Natural killer cell (primary cell): ENCODE measurements around the gene LSM2. TPM values are rescaled to one million over a fixed set of nuclear protein-coding genes. Genes with fewer than 3 reads are reported as not detected.

Experiments used
- ATAC-seq, 3 donors: fragments of 150-1000 bp in 2 of 3; fragments of 200-7000 bp in 1 of 3; cut with Tn5 transposase; 1 replicate in 1 of 3; 2 replicates in 2 of 3; pipeline ENCODE4 v1.10.0; 2021; ENCODE audit warnings: mild to moderate bottlenecking in 2 of 3, moderate library complexity in 2 of 3
- DNase-seq, 2 donors: peaks; one replicate each; pipeline versions ENCODE4 v3.0.0 to v3.0.0-alpha.2; 2013 to 2021; ENCODE audit warnings: mixed read lengths in 1 of 2
- H3K27ac ChIP-seq: one replicate; pipeline ENCODE4 v1.5.1; 2013; ENCODE audit warnings: mild to moderate bottlenecking, low read length
- H3K27me3 ChIP-seq: one replicate; pipeline ENCODE4 v1.6.1; 2013; ENCODE audit warnings: low read length; ENCODE audit not compliant: control insufficient read depth, insufficient read depth
- H3K36me3 ChIP-seq: one replicate; pipeline ENCODE4 v1.6.1; 2013; ENCODE audit warnings: low read length; ENCODE audit not compliant: control insufficient read depth, insufficient read depth
- H3K4me1 ChIP-seq: one replicate; pipeline ENCODE4 v1.6.1; 2013; ENCODE audit warnings: low read length; ENCODE audit not compliant: control insufficient read depth, insufficient read depth
- H3K4me3 ChIP-seq: one replicate; pipeline ENCODE4 v1.5.1; 2013; ENCODE audit warnings: low read length
- H3K9me3 ChIP-seq: one replicate; pipeline ENCODE4 v1.6.1; 2013; ENCODE audit warnings: low read length; ENCODE audit not compliant: control insufficient read depth, insufficient read depth
- H3K27ac Mint-ChIP-seq, 2 donors: one replicate each; pipeline ENCODE4 v1.8.0; 2022; ENCODE audit warnings: mild to moderate bottlenecking in 2 of 2, mixed read lengths in 2 of 2, moderate library complexity in 1 of 2
- H3K27me3 Mint-ChIP-seq, 2 donors: one replicate each; pipeline ENCODE4 v1.8.0; 2022; ENCODE audit warnings: low read depth in 2 of 2, mixed read lengths in 2 of 2
- H3K36me3 Mint-ChIP-seq: one replicate; pipeline ENCODE4 v1.8.0; 2022; ENCODE audit warnings: mixed read lengths
- H3K4me1 Mint-ChIP-seq, 2 donors: one replicate each; pipeline ENCODE4 v1.8.0; 2022; ENCODE audit warnings: mixed read lengths in 2 of 2
- H3K4me3 Mint-ChIP-seq: one replicate; pipeline ENCODE4 v1.8.0; 2022; ENCODE audit warnings: mild to moderate bottlenecking, moderate library complexity, mixed read lengths
- H3K9me3 Mint-ChIP-seq, 2 donors: one replicate each; pipeline ENCODE4 v1.8.0; 2022; ENCODE audit warnings: mixed read lengths in 2 of 2
- CTCF ChIP-seq: fragments of 200-600 bp; IDR thresholded peaks from one replicate; pipeline ENCODE4 v1.8.0; 2022; ENCODE audit warnings: antibody characterized with exemption
- WGBS: methylation state at CpG from one replicate; pipeline ENCODE4 v1.1.7; 2013; ENCODE audit warnings: missing lambda C conversion rate; ENCODE audit not compliant: insufficient coverage; 5-methylcytosine and 5-hydroxymethylcytosine counted together
- intact Hi-C: fragments of 100-400 bp; cut with micrococcal nuclease; formaldehyde crosslinking; loops from one replicate; pipeline ENCODE4 v1.14.2; 2022
- total RNA-seq, 4 donors: library from RNA; stranded (reverse); fragments of 120-200 nt in 1 of 4; gene quantifications; one replicate each; pipeline versions ENCODE4 v1.2.3 to v1.2.4, GENCODE V29; 2013 to 2022

Gene LSM2
- total RNA-seq, 3 donors from 2014 or later (not counting 1 experiment from before 2014, with no cell fraction given): 28.1 to 34.9 (median 29.2) TPM

- 88% methylated on average over 6 of the region's 9 CpGs for WGBS
- Histone ChIP-seq H3K4me1 (peaks cover 9% of the 10 kb centered on the region), H3K27me3 (no peaks in the 10 kb centered on the region), H3K27ac (no peak overlapping the region), H3K36me3 (peaks cover 3% of the 10 kb centered on the region), H3K9me3 (no peaks in the 10 kb centered on the region), H3K4me3 (no peak overlapping the region)
- H3K27ac Mint-ChIP-seq: no peak overlapping the region
- peaks cover 6 to 17% of the 10 kb centered on the region in 2 donors for H3K4me1 Mint-ChIP-seq
- H3K27me3 Mint-ChIP-seq: no peaks in the 10 kb centered on the region
- no peak for TF ChIP-seq CTCF
- H3K4me3 Mint-ChIP-seq: no peak overlapping the region
- H3K36me3 Mint-ChIP-seq: no peaks in the 10 kb centered on the region
- ATAC-seq (no peak), DNase-seq (no peak)
- intact Hi-C loops: no loop called here
- H3K9me3 Mint-ChIP-seq: no peaks in the 10 kb centered on the region
Measured at GRCh38 chr6:31765559-31765909, 41.2 kb downstream of the LSM2 start.

GRCh38 chr6:31764198-31764597 lies 42.6 kb downstream of the LSM2 start:
- intact Hi-C loops: no loop called here
- H3K27me3 Mint-ChIP-seq: no peaks in the 10 kb centered on the region
- no peaks in the 10 kb centered on the region for H3K9me3 ChIP-seq

GRCh38 chr6:31763619-31763940 lies 43.2 kb downstream of the LSM2 start:
- Mint-ChIP-seq H3K27ac (no peak overlapping the region), H3K36me3 (no peaks in the 10 kb centered on the region), H3K9me3 (no peaks in the 10 kb centered on the region), H3K4me1 (peaks cover 0 to 10% of the 10 kb centered on the region in 2 donors), H3K27me3 (no peaks in the 10 kb centered on the region), H3K4me3 (no peak overlapping the region)
- no peak overlapping the region for H3K4me3 ChIP-seq
- no peak for ATAC-seq
- H3K27ac ChIP-seq: no peak overlapping the region
- 88% methylated on average over 1 of the region's 1 CpG for WGBS
- intact Hi-C loops: no loop called here
- no peaks in the 10 kb centered on the region for H3K4me1 ChIP-seq
- H3K9me3 ChIP-seq: no peaks in the 10 kb centered on the region
- DNase-seq: no peak
- no peaks in the 10 kb centered on the region for H3K27me3 ChIP-seq
- H3K36me3 ChIP-seq: peaks cover 3% of the 10 kb centered on the region
- TF ChIP-seq CTCF: no peak

More at GRCh38 chr6:31764198-31764597, 42.6 kb downstream of the LSM2 start:
- no peak for ATAC-seq
- Mint-ChIP-seq H3K4me1 (peaks cover 0 to 10% of the 10 kb centered on the region in 2 donors), H3K9me3 (no peaks in the 10 kb centered on the region), H3K36me3 (no peaks in the 10 kb centered on the region), H3K4me3 (no peak overlapping the region), H3K27ac (no peak overlapping the region)
- no peak for TF ChIP-seq CTCF
- H3K36me3 ChIP-seq: peaks cover 3% of the 10 kb centered on the region
- H3K27ac ChIP-seq: no peak overlapping the region
- no peak overlapping the region for H3K4me3 ChIP-seq
- no peaks in the 10 kb centered on the region for H3K27me3 ChIP-seq
- H3K4me1 ChIP-seq: no peaks in the 10 kb centered on the region
- 95% methylated on average over 3 of the region's 4 CpGs for WGBS
- DNase-seq: no peak

- no peaks in the 10 kb centered on the region for H3K9me3 Mint-ChIP-seq
- DNase-seq (no peak), ATAC-seq (no peak)
- Histone ChIP-seq H3K4me1 (no peaks in the 10 kb centered on the region), H3K9me3 (no peaks in the 10 kb centered on the region), H3K4me3 (no peak overlapping the region), H3K36me3 (peaks cover 3% of the 10 kb centered on the region), H3K27ac (no peak overlapping the region), H3K27me3 (no peaks in the 10 kb centered on the region)
- 91% methylated on average over 8 of the region's 8 CpGs for WGBS
- intact Hi-C loops: no loop called here
- H3K4me1 Mint-ChIP-seq: peaks cover 0 to 10% of the 10 kb centered on the region in 2 donors
- H3K4me3 Mint-ChIP-seq: no peak overlapping the region
- no peaks in the 10 kb centered on the region for H3K27me3 Mint-ChIP-seq
- no peaks in the 10 kb centered on the region for H3K36me3 Mint-ChIP-seq
- H3K27ac Mint-ChIP-seq: no peak overlapping the region
- TF ChIP-seq CTCF: no peak
Measured at GRCh38 chr6:31762878-31763618, 43.7 kb downstream of the LSM2 start.
